SK-N-SH treated with all-trans-retinoic acid at 6 μM for 48 hours (cell line): Measurements from ENCODE around the gene LEMD2.

Experiments used
- ARNTL ChIP-seq: fragments of 450-650 bp; formaldehyde crosslinking; IDR thresholded peaks from 2 replicates; pipeline ENCODE4 v1.5.0; 2020; ENCODE audit warnings: low read depth, mild to moderate bottlenecking, moderate library complexity, borderline replicate concordance
- BACH2 ChIP-seq: fragments of 250-450 bp; sonication (Bioruptor Pico); IDR thresholded peaks from 2 replicates; pipeline ENCODE4 v1.9.0; 2021; ENCODE audit warnings: mild to moderate bottlenecking, borderline replicate concordance
- CSDC2 ChIP-seq: fragments of 250-450 bp; sonication (Bioruptor Pico); IDR thresholded peaks from 2 replicates; pipeline ENCODE4 v1.5.0; 2020; ENCODE audit warnings: mild to moderate bottlenecking, moderate library complexity
- CSRNP3 ChIP-seq: fragments of 250-450 bp; sonication (Bioruptor Pico); IDR thresholded peaks from 2 replicates; pipeline ENCODE4 v1.5.1; 2021; ENCODE audit warnings: mild to moderate bottlenecking, moderate library complexity
- SNAI2 ChIP-seq: fragments of 250-450 bp; sonication (Bioruptor Pico); IDR thresholded peaks from 2 replicates; pipeline ENCODE4 v1.5.0; 2020; ENCODE audit warnings: mild to moderate bottlenecking, moderate library complexity
- TOX ChIP-seq: fragments of 250-450 bp; sonication (Bioruptor Pico); IDR thresholded peaks from 2 replicates; pipeline ENCODE4 v1.8.0; 2021; ENCODE audit warnings: mild to moderate bottlenecking, moderate library complexity, borderline replicate concordance
- ZFP3 ChIP-seq: fragments of 250-450 bp; sonication (Bioruptor Pico); IDR thresholded peaks from 2 replicates; pipeline ENCODE4 v1.5.0; 2020; ENCODE audit warnings: mild to moderate bottlenecking, moderate library complexity
- ZNF565 ChIP-seq: fragments of 450-650 bp; formaldehyde crosslinking; conservative IDR thresholded peaks from 2 replicates; pipeline ENCODE4 v1.5.0; 2020; ENCODE audit warnings: low read depth, mild to moderate bottlenecking, moderate library complexity
- TF ChIP-seq, protein P1 (sequence below): fragments of 250-450 bp; sonication (Bioruptor Pico); IDR thresholded peaks from 2 replicates; pipeline ENCODE4 v1.8.0; 2020; ENCODE audit warnings: mild to moderate bottlenecking, moderate library complexity, borderline replicate concordance
- TF ChIP-seq, protein P2 (sequence below): fragments of 250-450 bp; sonication (Bioruptor Pico); IDR thresholded peaks from 2 replicates; pipeline ENCODE4 v1.5.0; 2020; ENCODE audit warnings: mild to moderate bottlenecking, moderate library complexity

- TF ChIP-seq TOX (CRISPR knock-in tag) = no peak
- no peak for TF ChIP-seq ZFP3 (CRISPR knock-in tag)
- no peak for TF ChIP-seq ARNTL (CRISPR knock-in tag)
- no peak for TF ChIP-seq CSRNP3 (CRISPR knock-in tag)
- no peak for TF ChIP-seq SNAI2 (CRISPR knock-in tag)
- TF ChIP-seq, protein P1, sequence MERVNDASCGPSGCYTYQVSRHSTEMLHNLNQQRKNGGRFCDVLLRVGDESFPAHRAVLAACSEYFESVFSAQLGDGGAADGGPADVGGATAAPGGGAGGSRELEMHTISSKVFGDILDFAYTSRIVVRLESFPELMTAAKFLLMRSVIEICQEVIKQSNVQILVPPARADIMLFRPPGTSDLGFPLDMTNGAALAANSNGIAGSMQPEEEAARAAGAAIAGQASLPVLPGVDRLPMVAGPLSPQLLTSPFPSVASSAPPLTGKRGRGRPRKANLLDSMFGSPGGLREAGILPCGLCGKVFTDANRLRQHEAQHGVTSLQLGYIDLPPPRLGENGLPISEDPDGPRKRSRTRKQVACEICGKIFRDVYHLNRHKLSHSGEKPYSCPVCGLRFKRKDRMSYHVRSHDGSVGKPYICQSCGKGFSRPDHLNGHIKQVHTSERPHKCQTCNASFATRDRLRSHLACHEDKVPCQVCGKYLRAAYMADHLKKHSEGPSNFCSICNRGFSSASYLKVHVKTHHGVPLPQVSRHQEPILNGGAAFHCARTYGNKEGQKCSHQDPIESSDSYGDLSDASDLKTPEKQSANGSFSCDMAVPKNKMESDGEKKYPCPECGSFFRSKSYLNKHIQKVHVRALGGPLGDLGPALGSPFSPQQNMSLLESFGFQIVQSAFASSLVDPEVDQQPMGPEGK (CRISPR knock-in tag) = no peak
- TF ChIP-seq, protein P2, sequence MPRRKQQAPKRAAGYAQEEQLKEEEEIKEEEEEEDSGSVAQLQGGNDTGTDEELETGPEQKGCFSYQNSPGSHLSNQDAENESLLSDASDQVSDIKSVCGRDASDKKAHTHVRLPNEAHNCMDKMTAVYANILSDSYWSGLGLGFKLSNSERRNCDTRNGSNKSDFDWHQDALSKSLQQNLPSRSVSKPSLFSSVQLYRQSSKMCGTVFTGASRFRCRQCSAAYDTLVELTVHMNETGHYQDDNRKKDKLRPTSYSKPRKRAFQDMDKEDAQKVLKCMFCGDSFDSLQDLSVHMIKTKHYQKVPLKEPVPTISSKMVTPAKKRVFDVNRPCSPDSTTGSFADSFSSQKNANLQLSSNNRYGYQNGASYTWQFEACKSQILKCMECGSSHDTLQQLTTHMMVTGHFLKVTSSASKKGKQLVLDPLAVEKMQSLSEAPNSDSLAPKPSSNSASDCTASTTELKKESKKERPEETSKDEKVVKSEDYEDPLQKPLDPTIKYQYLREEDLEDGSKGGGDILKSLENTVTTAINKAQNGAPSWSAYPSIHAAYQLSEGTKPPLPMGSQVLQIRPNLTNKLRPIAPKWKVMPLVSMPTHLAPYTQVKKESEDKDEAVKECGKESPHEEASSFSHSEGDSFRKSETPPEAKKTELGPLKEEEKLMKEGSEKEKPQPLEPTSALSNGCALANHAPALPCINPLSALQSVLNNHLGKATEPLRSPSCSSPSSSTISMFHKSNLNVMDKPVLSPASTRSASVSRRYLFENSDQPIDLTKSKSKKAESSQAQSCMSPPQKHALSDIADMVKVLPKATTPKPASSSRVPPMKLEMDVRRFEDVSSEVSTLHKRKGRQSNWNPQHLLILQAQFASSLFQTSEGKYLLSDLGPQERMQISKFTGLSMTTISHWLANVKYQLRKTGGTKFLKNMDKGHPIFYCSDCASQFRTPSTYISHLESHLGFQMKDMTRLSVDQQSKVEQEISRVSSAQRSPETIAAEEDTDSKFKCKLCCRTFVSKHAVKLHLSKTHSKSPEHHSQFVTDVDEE (CRISPR knock-in tag) = no peak
- no peak for TF ChIP-seq BACH2 (CRISPR knock-in tag)
- no peak for TF ChIP-seq CSDC2 (CRISPR knock-in tag)
- no peak for TF ChIP-seq ZNF565 (CRISPR knock-in tag)
Measured at GRCh38 chr6:33792981-33793380, 4.1 kb upstream of the LEMD2 start.
